Measurements from ENCODE around the gene KHDC3L. TPM values are rescaled to one million over a fixed set of nuclear protein-coding genes. Genes with fewer than 3 reads are reported as not detected.

Gene KHDC3L
- not detected for total RNA-seq
- long read RNA-seq: 0 reads

GRCh38 chr6:73362358-73362757, at the start of gene KHDC3L:
Gene KHDC3L, plus strand, starts transcription at chr6:73362658. Its CDS starts 72 bp downstream, at chr6:73362730.
- DNase-seq: no peak
- ATAC-seq (ENCODE audit: poor library complexity): no peak
- intact Hi-C loops (cut with DNase I): no loop called here

- DNase-seq (no peak), ATAC-seq (ENCODE audit: poor library complexity) (no peak)
- intact Hi-C loops (cut with DNase I): no loop called here
Measured at GRCh38 chr6:73314577-73315492, 47.6 kb upstream of the KHDC3L start.

GRCh38 chr6:73323323-73323722, 39.1 kb upstream of the KHDC3L start:
- DNase-seq (no peak), ATAC-seq (ENCODE audit: poor library complexity) (no peak)
- intact Hi-C loops (cut with DNase I): loop anchor here (10.0 kb wide), 1 partner anchor 909 kb away; no protein-coding TSS in a partner anchor

GRCh38 chr6:73325656-73326055, 36.8 kb upstream of the KHDC3L start:
- intact Hi-C loops (cut with DNase I): loop anchor here (10.0 kb wide), 1 partner anchor 911 kb away; no protein-coding TSS in a partner anchor
- ATAC-seq (ENCODE audit: poor library complexity) (no peak), DNase-seq (no peak)

GRCh38 chr6:73328790-73329189, 33.7 kb upstream of the KHDC3L start:
- intact Hi-C loops (cut with DNase I): loop anchor here (10.0 kb wide), 1 partner anchor 914 kb away; no protein-coding TSS in a partner anchor
- DNase-seq (no peak), ATAC-seq (ENCODE audit: poor library complexity) (no peak)

- intact Hi-C loops (cut with DNase I): loop anchor here (10.0 kb wide), 1 partner anchor 914 kb away; no protein-coding TSS in a partner anchor
- ATAC-seq (ENCODE audit: poor library complexity) (no peak), DNase-seq (no peak)
Measured at GRCh38 chr6:73329201-73329600, 33.3 kb upstream of the KHDC3L start.

- no peak for ATAC-seq (ENCODE audit: poor library complexity)
- DNase-seq: no peak
- intact Hi-C loops (cut with DNase I): no loop called here
Measured at GRCh38 chr6:73339340-73339739, 23.1 kb upstream of the KHDC3L start.

- ATAC-seq (ENCODE audit: poor library complexity): no peak
- intact Hi-C loops (cut with DNase I): no loop called here
- DNase-seq: no peak
Measured at GRCh38 chr6:73340048-73340447, 22.4 kb upstream of the KHDC3L start.

- no peak for DNase-seq
- ATAC-seq (ENCODE audit: poor library complexity): no peak
- intact Hi-C loops (cut with DNase I): no loop called here
Measured at GRCh38 chr6:73341335-73341734, 21.1 kb upstream of the KHDC3L start.

GRCh38 chr6:73342174-73342573, 20.3 kb upstream of the KHDC3L start:
- ATAC-seq (ENCODE audit: poor library complexity) (no peak), DNase-seq (no peak)
- intact Hi-C loops (cut with DNase I): no loop called here

- intact Hi-C loops (cut with DNase I): no loop called here
- DNase-seq (no peak), ATAC-seq (ENCODE audit: poor library complexity) (no peak)
Measured at GRCh38 chr6:73343164-73343563, 19.3 kb upstream of the KHDC3L start.

GRCh38 chr6:73348550-73349204, 13.8 kb upstream of the KHDC3L start:
- DNase-seq (no peak), ATAC-seq (ENCODE audit: poor library complexity) (no peak)
- intact Hi-C loops (cut with DNase I): no loop called here

- intact Hi-C loops (cut with DNase I): no loop called here
- DNase-seq (no peak), ATAC-seq (ENCODE audit: poor library complexity) (no peak)
Measured at GRCh38 chr6:73349311-73349710, 13.1 kb upstream of the KHDC3L start.

- DNase-seq (no peak), ATAC-seq (ENCODE audit: poor library complexity) (no peak)
- intact Hi-C loops (cut with DNase I): no loop called here
Measured at GRCh38 chr6:73353636-73354593, 8.5 kb upstream of the KHDC3L start, which contains the start of gene DPPA5. Gene DPPA5, minus strand, starts transcription at chr6:73354276. Its CDS starts 51 bp downstream, at chr6:73354225.

GRCh38 chr6:73362869-73363536, 545 bp downstream of the KHDC3L start:
- ATAC-seq (ENCODE audit: poor library complexity): no peak

GRCh38 chr6:73363537-73363875, 1.0 kb downstream of the KHDC3L start:
- ATAC-seq (ENCODE audit: poor library complexity) (no peak), DNase-seq (no peak)
- intact Hi-C loops (cut with DNase I): no loop called here

More at GRCh38 chr6:73362869-73363536, 545 bp downstream of the KHDC3L start:
- no peak for DNase-seq
- intact Hi-C loops (cut with DNase I): no loop called here

GRCh38 chr6:73364121-73364520, 1.7 kb downstream of the KHDC3L start:
- intact Hi-C loops (cut with DNase I): no loop called here
- ATAC-seq (ENCODE audit: poor library complexity): no peak
- no peak for DNase-seq

- intact Hi-C loops (cut with DNase I): no loop called here
- no peak for ATAC-seq (ENCODE audit: poor library complexity)
Measured at GRCh38 chr6:73364549-73364948, 2.1 kb downstream of the KHDC3L start.

More at GRCh38 chr6:73364549-73364948, 2.1 kb downstream of the KHDC3L start:
- DNase-seq: no peak
